Retinal pigment epithelial cell (primary cell): ENCODE results near the gene DGKI.

ENCODE experiments used
- DNase-seq: peaks from one replicate; pipeline ENCODE4 v3.0.0-alpha.2; 2010; ENCODE audit warnings: low read depth
- H3K4me3 ChIP-seq: 2 replicates; pipeline ENCODE4 v1.5.1; 2011; ENCODE audit warnings: mild to moderate bottlenecking, low read length, control low read depth, moderate library complexity
- CTCF ChIP-seq: conservative IDR thresholded peaks from 2 replicates; pipeline ENCODE4 v1.5.1; 2011; ENCODE audit warnings: low read depth, low read length, control low read depth, inconsistent platforms

DGKI gene

GRCh38 chr7:137674048-137674447 lies 172.7 kb downstream of the DGKI start:
- no peak for DNase-seq
- TF ChIP-seq CTCF: no peak

GRCh38 chr7:137671920-137672319 lies 174.9 kb downstream of the DGKI start:
- DNase-seq: no peak
- no peak for TF ChIP-seq CTCF
- no peak overlapping the region for H3K4me3 ChIP-seq

More at GRCh38 chr7:137674048-137674447, 172.7 kb downstream of the DGKI start:
- no peak overlapping the region for H3K4me3 ChIP-seq

- no peak for DNase-seq
- TF ChIP-seq CTCF: no peak
- H3K4me3 ChIP-seq: no peak overlapping the region
These were observed 176.3 kb downstream of the DGKI start for GRCh38 chr7:137670222-137671064.

DNA sequence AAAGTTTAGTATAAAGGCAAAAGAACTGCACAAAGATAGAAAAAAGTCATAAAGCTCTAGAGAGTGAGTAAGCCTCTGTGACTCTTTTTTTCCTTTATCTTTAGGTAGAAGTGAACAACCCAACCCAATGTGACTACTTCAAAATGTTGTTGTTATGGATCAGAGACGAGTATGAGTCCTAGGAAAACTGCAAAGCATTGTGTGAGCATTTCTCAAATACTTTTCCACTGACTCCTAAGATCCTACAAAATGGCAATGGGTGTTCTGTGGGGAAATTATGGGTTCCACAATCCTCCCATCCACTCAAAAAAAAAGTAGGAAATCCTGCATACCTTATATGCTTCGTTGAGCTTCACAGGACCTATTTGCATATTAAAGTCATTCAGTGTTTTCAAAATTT lies 177.1 kb downstream of the DGKI start:
- TF ChIP-seq CTCF: no peak

DNA sequence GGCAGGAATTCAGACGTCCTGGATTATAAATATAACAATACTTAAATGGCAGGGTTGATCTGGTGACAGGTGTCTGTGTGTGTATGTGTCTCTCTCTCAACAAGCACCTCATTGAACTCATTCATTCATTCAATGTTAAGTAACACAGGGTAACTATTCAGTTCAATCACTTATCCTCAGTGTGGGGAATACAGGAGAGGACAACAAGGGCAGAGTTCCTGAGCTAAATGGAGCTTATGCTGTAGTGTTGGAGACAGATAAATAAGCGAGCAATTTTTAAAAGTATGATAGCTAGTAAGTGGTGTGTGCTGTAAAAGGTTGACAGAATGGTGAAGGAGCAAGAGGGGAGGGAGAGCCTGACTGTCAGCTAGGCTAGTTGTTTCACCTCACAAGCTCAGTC lies 178.4 kb downstream of the DGKI start:
- no peak for TF ChIP-seq CTCF
- H3K4me3 ChIP-seq: no peak overlapping the region

More for the DNA sequence above, 177.1 kb downstream of the DGKI start:
- DNase-seq: no peak
- no peak overlapping the region for H3K4me3 ChIP-seq

DNA sequence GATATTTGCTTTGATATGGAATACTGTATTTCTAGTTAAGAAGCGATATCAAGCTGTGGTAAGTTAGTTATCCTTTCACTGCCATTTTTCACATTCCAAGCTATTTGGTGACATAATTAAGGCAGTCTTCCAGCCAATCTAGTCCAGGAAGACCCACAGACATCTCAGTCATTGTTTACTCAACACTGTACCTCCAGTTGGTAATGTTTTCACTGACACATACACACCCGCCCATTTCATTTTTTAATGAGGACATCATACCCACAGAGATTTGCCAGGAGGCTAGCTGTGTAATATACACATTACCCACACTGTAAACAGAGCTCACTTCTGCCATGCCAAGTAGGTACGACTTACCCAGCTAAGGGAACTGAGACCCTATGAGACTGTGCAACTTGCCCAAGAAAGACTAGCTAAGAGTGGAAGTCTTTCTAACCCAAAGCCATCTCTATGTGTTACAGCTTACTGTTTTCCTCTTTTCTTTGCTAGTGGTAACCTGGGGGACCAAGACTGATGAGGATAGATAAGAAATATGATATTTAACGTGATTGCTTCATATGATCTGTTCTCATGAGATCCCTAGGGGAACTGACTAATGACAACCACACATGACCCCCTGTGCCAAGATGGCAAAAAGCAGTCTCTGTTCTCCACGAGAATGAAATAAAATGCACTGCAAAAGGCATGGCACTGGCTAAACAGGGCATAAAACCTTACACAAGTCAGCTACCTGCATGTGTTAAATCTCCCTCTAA lies 179.0 kb downstream of the DGKI start:
- no peak overlapping the region for H3K4me3 ChIP-seq
- no peak for TF ChIP-seq CTCF
- no peak for DNase-seq

More for the DNA sequence above, 178.4 kb downstream of the DGKI start:
- no peak for DNase-seq
